Measurements from ENCODE around the gene CCDC82. TPM values are rescaled to one million over a fixed set of nuclear protein-coding genes. Genes with fewer than 3 reads are reported as not detected.

The CCDC82 gene
- total RNA-seq, 1 donor from 2014 or later, result 25.6 TPM

DNA sequence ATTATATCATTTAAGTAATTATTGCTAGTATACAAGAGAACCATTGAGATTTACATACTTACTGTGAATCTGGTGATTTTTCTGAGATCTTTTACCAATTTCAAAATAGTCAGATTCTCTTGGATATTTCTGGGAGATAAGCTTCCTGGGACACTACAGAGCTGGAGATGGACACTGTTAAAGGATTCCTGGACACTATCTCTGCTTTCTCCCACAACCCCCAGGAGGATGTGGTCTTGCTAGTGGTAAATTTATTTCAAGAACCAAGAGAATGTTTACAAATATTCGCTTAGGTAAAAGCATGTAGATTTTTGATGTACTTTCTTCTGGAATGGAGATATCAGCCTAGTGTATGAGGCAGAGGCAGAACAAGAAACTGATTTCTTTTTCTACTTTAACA is 12.9 kb downstream of the CCDC82 start:
- Mint-ChIP-seq H3K4me3 (no peak overlapping the region), H3K36me3 (peaks cover 15% of the 10 kb centered on the region), H3K27ac (no peak overlapping the region), H3K9me3 (no peaks in the 10 kb centered on the region), H3K4me1 (no peaks in the 10 kb centered on the region), H3K27me3 (ENCODE audit: low read depth) (no peaks in the 10 kb centered on the region)
- no peak for TF ChIP-seq CTCF (IDR thresholded peaks at IDR 0.05; ENCODE audit: unreplicated experiment)
- no peak for DNase-seq (ENCODE audit: low spot score in 2 of 2, unreplicated experiment in 2 of 2)

DNA sequence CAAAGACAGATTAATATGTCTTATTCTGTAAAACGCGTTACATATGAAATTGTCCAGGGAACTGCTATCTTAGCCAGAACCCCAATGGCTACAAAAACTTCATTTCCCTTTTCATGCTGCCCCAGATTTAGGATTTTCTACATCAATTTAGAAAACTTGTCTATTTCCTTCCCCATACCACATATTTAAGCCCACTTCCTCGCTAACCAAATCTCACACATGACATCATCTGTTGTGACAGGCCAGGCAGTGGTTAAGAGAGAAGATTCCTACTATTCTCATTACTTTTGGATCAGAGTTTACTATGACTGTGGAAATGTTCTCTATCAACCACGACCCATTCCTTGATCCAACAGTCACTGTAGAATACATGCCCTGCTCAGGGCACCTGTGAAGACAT is 15.9 kb downstream of the CCDC82 start:
- peaks cover 7% of the 10 kb centered on the region for H3K9me3 Mint-ChIP-seq
- no peaks in the 10 kb centered on the region for H3K4me1 Mint-ChIP-seq
- H3K4me3 Mint-ChIP-seq, result no peak overlapping the region
- no peak for DNase-seq (ENCODE audit: low spot score in 2 of 2, unreplicated experiment in 2 of 2)
- no peaks in the 10 kb centered on the region for H3K27me3 Mint-ChIP-seq (ENCODE audit: low read depth)
- H3K36me3 Mint-ChIP-seq, result peaks cover 28% of the 10 kb centered on the region
- no peak for TF ChIP-seq CTCF (IDR thresholded peaks at IDR 0.05; ENCODE audit: unreplicated experiment)
- H3K27ac Mint-ChIP-seq, result no peak overlapping the region

- no peak overlapping the region for H3K4me3 Mint-ChIP-seq
- no peak for TF ChIP-seq CTCF (IDR thresholded peaks at IDR 0.05; ENCODE audit: unreplicated experiment)
- H3K9me3 Mint-ChIP-seq, result peaks cover 14% of the 10 kb centered on the region
- no peak overlapping the region for H3K27ac Mint-ChIP-seq
- no peaks in the 10 kb centered on the region for H3K27me3 Mint-ChIP-seq (ENCODE audit: low read depth)
- DNase-seq (ENCODE audit: low spot score in 2 of 2, unreplicated experiment in 2 of 2), result no peak
- peaks cover 38% of the 10 kb centered on the region for H3K36me3 Mint-ChIP-seq
- no peaks in the 10 kb centered on the region for H3K4me1 Mint-ChIP-seq
Observed at GRCh38 chr11:96367342-96367741, 22.4 kb downstream of the CCDC82 start.

DNA sequence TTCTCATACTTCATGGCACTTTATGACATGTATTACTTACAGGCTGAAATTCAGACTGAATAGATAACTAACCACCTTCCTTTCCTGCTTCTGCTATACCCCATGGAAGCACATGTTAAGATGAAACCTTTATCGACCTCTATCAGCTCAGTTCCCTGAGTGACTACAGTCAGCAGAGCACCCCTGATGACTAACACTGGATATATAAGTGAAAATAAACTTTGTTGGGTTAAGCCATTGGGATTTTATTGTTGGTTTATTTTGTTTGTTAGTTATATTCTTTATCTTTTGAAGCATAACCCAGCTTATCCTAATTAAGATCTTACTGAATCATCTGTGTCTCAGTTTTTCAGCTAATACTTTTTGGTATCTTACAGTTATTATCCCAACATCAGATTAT is 23.7 kb downstream of the CCDC82 start:
- H3K27me3 Mint-ChIP-seq (ENCODE audit: low read depth), result no peaks in the 10 kb centered on the region
- TF ChIP-seq CTCF (IDR thresholded peaks at IDR 0.05; ENCODE audit: unreplicated experiment), result no peak
- H3K9me3 Mint-ChIP-seq, result peaks cover 14% of the 10 kb centered on the region
- H3K4me3 Mint-ChIP-seq, result no peak overlapping the region
- no peak for DNase-seq (ENCODE audit: low spot score in 2 of 2, unreplicated experiment in 2 of 2)
- H3K27ac Mint-ChIP-seq, result no peak overlapping the region
- H3K36me3 Mint-ChIP-seq, result peaks cover 32% of the 10 kb centered on the region
- no peaks in the 10 kb centered on the region for H3K4me1 Mint-ChIP-seq

DNA sequence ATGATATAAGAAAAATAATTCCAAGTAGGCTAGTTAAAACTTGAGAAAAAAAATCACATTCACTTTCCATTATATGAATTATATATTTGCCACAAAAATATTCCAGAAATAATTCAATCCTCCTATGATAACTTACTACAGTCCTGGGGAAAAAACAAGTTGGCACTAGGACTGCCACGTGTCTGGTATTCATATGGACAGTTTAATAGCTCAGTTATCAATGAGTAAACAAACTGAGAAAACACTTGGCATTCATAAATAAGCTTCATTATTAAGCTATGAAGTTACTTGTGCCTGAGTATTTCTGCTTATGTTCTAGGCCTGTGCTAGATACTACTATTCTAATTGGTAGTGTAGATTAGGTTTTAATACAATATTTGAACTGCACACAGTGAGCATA is 24.2 kb downstream of the CCDC82 start:
- peaks cover 27% of the 10 kb centered on the region for H3K36me3 Mint-ChIP-seq
- TF ChIP-seq CTCF (IDR thresholded peaks at IDR 0.05; ENCODE audit: unreplicated experiment), result no peak
- H3K4me1 Mint-ChIP-seq, result no peaks in the 10 kb centered on the region
- H3K9me3 Mint-ChIP-seq, result peaks cover 14% of the 10 kb centered on the region
- H3K27ac Mint-ChIP-seq, result no peak overlapping the region
- no peak overlapping the region for H3K4me3 Mint-ChIP-seq
- H3K27me3 Mint-ChIP-seq (ENCODE audit: low read depth), result no peaks in the 10 kb centered on the region
- no peak for DNase-seq (ENCODE audit: low spot score in 2 of 2, unreplicated experiment in 2 of 2)

DNA sequence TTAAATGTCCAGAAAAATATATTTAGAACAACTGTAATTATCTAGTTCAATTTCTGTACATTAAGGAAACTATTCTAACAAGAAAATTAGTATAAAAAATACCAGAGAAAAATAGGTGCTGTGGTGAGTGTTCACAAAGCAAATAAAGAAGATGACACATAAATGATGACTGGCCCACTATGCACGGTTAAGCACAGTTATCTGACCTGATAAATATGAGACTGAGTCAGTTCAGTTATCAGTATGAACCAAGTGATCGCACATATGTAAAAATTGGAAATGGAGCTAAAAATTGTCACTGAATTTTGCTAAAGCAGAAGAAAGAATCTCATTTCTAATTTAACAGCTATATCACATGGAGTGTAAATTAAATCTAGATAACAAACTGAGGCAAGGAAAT is 27.9 kb downstream of the CCDC82 start:
- H3K4me3 Mint-ChIP-seq, result no peak overlapping the region
- TF ChIP-seq CTCF (IDR thresholded peaks at IDR 0.05; ENCODE audit: unreplicated experiment), result no peak
- H3K36me3 Mint-ChIP-seq, result peaks cover 8% of the 10 kb centered on the region
- H3K4me1 Mint-ChIP-seq, result no peaks in the 10 kb centered on the region
- H3K27ac Mint-ChIP-seq, result no peak overlapping the region
- no peak for DNase-seq (ENCODE audit: low spot score in 2 of 2, unreplicated experiment in 2 of 2)
- no peaks in the 10 kb centered on the region for H3K27me3 Mint-ChIP-seq (ENCODE audit: low read depth)
- H3K9me3 Mint-ChIP-seq, result no peaks in the 10 kb centered on the region
